CD4-positive, alpha-beta T cell treated with Interleukin-6 at 100 ng/mL for 8 hours (primary cell): ENCODE data around the gene FAM107B.
"Not testable (repeated sequence)": the region's sequence is repeated elsewhere in the genome, so short reads cannot be mapped to it uniquely, and the experiment has no call there.

ENCODE experiments used
- DNase-seq: peaks from one replicate; pipeline ENCODE4 v3.0.0-alpha.2; 2020; ENCODE audit warnings: mixed read lengths, low spot score

The FAM107B gene

DNA sequence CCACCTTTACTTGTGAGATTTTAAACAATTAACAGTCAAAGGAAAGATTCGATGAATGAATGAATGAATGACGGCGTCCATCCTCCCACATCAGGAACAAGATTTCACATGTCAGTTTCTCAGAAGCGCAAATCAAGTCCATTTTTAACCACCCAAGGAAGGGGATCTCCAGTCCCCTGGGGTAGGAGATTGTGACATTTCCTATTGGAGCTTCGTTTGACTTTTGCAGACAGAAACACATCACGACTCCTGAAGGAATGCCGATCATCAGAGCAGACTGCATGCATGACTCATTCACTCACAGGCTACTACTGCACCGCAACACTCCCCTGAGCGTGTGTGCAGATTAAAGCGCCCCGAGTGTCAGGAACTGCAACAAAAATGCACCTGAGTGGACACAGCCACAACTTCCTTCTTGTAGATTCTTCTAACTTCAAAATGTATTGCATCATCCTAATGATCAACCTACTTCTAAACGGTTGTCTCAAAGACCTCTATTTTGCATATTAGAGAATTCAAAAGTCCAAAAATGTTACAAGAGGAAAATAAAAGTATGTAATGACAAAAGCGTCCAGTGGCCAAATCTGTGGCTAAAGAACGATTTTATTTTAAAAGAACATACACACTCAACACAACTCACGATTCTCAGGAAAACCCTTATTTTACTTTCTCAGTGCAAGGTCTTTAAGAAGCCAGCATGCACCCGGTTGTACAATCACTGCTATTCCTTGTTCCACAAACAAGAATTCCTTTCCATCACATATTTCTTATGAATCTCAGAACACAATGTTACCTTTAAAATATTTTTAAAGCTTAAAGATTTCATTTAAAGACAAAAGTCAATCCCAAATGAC, 172.6 kb downstream of the FAM107B start:
- DNase-seq = peak; percentile 71

DNA sequence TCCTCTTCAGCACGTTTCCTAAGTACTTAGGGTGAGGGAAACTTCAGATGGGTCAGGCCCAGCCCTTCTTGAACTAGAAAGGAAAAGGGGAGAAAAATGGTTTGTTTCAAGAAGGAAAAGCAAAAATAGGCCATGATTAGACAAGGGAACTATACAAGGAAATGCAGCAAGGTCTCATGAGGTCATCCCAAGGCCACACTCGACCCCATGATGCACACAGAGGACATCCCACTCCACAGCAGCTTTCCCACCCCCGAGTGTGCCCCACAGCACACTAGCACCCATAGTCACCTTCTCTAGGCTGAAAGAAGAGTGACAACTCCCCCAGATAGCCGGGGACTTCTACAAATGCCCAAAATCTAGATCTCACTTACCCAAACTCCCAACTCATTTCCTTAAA, 173.4 kb downstream of the FAM107B start:
- no peak for DNase-seq

DNA sequence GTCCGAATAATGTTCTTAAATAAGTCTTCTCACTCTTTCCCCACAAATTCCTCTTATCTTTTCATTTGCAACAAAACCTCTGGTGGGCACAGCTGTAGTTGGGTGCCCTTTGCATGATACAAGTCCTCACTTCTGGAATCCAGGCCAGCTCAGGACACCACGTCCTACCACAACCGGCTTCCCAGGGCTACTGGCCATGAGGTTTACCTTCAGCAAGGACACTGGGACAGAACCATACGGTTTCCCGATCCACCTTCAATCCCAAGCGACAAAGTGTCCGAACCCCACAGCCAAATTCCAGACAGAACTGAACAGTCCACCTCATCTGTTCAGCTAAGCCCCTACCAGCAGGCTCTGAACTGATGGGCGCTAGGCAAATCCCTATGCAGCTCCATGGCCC, 174.6 kb downstream of the FAM107B start:
- no peak for DNase-seq

DNA sequence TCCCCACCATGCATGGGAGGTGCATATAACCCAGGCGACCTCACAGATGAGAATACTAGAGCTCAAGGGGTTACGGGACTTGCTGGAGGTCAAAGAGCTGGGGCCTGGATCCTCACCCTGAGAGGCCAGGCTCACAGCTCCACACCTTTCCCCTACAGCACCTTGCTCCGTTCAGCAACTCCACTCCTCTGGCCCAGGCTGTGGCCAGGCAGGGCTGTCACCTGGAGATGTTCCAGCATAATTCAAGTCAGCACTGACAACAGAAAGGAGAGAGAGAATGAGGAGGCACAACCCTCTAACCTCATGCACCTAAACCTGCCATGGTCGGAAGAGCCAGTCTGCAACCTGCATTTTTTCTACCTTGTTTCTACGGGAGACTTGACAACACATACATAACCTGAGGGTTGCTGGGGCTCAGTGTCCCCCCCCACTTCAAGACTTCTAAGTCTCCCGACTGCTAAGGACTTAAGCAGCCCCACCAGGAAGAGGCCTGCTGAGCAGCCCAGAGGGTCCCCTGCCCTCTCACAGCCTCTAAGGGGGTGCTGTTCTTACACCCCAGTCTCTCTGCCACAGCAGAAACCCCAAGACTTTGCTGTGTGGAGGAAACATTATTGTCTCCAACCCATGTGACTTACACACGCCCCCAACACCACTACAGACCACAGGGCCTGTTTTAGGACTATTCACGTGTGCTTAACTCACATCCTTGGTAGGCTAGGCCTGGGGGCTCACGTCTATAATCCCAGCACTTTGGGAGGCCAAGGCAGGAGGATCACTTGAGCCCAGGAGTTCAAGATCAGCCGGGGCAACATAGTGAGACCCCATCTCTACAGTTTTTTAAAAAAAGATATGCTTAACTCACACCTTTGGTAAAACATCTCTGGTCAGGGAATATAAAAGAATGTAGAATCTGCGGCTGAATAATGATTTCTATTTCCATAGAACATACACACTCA, 175.6 kb downstream of the FAM107B start:
- DNase-seq = no peak

DNA sequence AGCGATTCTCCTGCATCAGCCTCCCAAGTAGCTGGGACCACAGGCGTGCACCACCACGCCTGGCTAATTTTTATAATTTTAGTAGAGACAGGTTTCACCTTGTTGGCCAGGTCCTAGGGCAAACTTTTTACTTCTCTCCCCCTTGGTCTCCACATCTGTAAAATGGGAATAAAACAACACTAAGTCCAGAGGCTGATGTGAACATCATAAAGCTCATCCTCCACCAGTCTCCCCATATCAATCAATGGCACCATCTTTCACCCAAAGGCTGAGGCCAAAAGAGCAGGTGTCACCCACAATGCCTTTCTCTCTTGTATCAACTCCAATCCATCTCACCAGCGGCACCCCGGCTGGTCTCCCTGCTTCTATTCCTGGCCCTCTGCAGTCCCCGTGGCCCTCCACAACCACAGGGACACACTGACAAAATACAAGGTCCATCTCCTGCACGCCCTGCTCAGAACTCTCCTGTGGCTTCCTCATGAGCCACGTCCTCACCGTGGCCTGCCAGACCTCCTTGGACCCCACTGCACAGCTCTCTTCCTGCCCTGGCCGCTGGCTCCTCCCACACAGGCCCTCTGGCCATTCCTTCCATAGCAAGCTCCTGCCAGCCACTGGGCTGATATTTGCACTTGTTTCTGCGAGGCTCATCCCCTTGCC, 179.0 kb downstream of the FAM107B start:
- no peak for DNase-seq

DNA sequence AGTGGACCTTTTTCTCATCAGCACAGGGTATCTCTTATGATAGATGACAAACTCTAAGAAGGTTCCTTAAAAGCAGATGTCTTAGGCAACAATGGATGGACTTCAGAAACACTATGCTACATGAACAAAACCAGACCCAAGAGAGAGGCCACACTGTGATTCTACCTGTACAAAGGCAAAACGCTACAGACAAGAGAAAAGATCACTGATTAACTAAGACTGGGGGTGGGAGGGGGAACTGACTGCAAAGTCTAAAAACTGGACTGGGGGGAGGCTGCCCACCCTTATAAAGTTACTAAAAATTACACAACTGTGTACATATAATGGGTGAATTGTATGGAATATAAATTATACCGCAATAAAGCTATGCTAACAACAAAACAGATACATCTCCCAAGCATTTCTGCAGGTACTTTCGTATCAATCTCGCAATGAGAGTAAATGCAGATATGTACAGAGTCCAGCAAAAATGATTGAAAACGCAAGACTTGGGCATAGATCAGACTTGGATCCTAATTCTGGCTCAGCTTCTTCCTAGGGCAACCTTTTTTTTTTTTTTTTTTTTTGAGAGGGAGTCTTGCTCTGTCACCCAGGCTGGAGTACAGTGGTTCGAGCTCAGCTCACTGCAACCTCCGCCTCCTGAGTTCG, 179.7 kb downstream of the FAM107B start:
- no peak for DNase-seq

DNA sequence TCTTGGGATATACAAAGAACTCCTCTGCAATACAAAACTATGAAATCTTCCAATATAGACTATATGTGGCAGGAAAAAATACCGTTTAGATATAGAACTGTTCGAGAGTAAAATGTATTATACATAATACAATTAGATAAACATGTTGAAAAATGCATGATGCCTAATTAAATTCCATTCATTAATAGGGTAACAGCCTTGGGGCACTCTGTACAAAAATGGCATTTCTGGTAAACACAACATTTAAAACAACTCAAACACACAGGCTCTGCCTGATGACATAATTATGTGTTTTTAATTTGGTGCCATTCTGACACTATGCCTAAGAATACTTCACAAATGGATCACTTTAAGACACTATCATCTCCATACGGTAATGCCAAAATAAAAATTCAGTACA, 180.9 kb downstream of the FAM107B start:
- no peak for DNase-seq

DNA sequence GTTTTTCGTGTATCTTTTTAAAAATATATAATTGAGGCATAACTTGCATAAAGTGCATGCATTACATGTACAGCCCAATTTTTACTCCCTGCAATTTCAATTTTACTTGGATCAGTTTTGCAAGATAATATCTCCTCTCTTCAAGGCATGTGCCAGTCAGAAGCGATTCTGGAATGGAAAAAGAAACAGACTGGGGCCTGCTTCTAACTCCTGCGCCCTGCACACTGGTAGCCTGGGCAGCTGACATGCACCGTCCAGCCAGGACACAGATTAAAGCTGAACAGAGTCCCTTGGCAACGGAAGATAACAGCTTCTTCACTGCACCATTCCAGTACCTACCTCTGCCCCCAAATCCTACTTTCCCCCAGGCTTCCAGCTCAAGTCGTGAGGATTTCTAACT, 182.1 kb downstream of the FAM107B start:
- no peak for DNase-seq

DNA sequence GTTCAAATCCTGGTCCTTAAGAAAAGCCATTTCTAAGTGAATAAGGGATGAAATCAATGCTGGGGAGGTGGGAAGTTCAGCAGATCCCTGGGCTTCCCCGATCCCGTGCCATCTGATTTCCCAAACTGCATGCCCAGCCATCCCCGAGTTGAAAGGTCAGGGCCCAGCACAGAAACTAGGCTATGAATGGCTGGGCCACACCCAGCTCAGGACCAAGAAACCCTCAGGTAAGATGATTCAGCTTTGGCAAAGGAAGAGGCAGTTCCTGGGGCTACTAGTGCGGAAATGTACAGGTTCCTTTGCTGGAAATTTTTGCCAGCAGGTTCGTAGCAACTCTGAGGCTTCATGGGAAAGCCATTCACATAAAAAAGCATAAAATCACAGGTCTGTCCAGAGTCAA, 182.7 kb downstream of the FAM107B start:
- DNase-seq = no peak

DNA sequence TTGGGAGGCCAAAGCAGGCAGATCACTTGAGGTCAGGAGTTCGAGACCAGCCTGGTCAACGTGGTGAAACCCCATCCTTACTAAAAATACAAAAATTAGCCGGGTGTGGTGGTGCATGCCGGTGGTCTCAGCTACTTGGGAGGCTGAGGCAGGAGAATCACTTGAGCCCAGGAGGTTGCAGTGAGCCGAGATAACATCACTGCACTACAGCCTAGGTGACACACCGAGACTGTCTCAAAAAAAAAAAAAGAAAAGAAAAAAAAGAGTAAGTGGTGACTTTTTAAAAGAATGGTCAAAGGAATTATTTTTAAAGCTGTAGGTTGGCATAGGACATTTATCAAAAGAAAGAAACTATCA, 185.8 kb downstream of the FAM107B start:
- DNase-seq = not testable (repeated sequence)

DNA sequence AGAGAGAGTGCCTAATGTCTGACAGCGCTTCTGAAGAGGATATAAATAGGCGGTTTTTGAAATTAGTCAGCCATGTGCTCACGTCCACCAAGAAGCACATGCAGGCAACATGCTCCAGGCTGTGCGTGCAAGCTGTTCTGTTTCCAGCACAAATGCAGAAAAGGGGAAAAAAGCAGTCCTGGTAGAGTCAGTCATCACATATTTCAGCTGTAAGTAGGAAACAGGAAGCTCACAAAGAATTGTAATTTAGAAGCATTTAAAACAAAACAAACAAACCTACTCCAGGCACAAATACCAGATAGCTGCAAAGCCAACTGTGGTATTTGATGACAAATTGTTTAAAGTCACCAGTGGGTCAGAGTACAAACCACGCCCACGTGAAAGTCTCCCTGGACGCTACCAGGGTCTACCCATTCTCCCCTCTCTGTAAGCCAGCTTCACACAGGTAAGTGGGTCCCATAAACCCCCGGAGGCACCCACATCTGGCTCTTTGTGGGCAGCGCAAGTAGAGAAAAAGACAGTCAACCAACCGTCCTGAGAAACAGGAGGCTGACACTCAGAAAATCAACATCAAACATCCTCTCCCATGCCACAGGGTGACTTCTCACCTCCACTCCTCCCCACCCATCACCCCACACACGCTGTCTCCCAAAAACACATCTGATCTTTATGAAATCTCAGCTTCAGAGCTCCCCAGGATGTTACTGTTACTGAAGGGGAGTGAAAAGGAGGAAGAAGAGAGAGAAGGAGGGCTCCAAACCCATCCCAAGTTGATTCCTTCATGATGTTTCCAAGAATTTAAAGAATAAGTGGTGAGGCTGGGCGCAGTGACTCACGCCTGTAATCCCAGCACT, 186.4 kb downstream of the FAM107B start:
- peak; percentile 41 for DNase-seq

DNA sequence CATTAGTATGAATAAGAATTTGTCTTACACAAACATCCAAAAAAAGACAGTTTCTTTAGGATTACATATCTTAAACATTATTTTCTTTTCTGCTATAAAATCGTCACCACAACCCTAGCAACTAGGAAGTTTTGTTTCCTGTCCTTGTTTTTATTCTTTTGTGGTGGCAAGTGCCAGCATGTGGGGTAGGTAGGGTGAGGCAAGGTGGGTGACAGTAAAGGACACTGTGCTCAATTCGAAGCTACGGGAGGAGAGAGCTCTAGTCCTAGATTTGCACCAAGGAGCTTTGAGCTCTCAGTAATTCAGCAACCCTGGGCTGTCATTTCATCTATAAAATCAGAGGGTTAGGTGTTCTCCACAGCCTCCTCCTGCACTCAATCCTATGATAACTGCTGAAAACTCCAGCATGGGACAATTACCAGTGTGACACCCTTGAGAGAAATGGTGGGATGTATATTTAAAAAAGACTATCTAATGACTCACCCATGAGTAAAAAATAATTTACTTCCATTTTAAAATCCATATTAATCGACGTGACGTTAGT, 187.1 kb downstream of the FAM107B start:
- DNase-seq = peak; percentile 48

DNA sequence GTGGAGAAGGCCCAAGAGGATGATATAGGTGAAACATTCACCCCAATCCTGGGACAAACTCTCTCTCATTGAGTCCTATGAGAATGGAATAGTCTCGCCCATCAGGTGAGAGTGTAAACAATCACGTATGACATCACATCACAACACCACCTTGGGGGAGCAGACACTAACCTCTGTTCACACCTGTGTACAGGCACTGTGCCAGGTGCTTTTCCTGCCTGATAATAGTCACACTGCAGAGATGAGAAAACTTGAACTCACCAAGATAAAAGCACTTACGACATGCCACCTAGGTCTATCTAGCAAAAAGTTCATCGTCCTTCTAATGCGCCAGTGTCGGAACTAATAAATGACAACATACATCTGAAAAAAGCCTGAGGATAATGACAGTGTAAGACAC, 187.8 kb downstream of the FAM107B start:
- peak; percentile 81 for DNase-seq

DNA sequence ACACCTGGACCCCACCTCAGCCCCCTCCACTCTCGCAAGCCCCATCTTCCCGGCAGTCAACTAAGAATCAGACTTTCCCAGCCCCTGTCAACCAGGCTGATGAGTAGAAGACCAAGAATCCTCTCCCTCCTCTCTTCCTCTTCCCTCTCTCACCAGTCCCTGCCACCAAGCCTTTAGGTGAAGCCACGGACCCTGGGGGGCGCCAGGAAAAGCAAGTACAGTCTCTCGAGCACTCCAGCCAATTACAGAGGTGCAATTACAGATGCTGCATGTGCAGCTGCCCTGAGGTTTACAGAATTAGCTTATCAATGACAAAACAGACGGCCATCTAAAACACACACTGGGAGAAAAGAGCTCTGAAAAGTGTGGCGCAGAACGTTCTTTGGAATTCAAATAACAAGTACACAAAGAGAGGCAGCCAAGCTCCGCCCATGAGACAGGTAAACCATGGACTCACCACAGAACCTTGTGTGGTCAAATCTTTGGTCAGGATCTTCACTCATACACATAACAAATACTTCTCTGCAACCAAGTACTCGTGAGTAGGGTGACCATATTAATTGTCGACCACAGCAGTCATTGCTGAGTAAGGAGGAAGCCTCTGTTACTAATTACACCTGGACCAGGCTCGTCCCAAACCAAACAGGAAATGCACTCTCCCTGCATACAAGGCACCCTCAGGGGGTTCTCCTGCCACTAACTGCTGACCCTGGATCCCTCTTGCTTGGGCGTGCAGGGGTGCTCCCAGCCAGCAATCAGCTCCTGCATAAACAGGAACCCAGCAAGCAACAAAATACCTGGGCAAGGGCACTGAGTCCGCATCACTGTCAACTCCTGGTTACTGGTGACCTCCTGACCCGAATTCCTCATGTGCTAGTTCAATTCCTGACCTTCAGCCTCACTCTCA, 189.2 kb downstream of the FAM107B start:
- no peak for DNase-seq

DNA sequence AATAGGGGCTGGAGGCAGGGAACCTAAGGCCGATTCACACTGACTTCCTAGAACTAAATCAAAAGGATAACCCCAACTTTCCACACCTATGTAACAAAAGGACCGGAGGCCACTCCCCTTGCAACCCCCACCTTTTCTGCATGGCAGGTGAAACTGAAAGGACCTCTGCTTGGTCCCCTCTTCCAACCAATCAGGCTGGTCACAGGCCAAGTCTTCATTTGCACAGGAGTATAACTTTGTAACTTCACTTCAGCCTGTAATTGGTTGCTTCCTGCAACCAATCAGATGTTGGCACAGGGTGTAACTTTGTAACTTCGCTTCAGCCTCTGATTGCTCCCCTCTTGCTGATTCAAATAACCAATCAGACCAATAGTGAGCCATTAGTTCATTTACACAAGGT, 190.0 kb downstream of the FAM107B start:
- no peak for DNase-seq

DNA sequence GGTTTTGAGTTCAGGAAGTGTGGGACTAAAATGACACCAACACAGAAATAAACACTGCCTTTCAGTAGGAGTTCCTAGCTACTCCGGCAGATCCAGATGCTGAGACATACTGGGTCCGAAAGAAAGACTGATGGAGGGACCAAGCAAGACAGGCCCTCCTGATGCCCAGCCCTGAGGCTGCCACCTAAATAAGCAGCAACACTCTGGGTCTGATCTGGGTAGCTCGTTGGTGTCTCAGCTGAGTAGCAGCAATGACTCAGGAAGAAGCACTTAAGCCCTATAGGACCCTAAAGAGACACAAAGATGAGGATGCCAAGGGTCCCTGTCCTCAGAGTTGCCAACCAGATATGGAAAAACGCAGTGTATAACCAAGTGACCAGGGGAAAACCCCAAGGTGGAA, 190.7 kb downstream of the FAM107B start:
- no peak for DNase-seq

DNA sequence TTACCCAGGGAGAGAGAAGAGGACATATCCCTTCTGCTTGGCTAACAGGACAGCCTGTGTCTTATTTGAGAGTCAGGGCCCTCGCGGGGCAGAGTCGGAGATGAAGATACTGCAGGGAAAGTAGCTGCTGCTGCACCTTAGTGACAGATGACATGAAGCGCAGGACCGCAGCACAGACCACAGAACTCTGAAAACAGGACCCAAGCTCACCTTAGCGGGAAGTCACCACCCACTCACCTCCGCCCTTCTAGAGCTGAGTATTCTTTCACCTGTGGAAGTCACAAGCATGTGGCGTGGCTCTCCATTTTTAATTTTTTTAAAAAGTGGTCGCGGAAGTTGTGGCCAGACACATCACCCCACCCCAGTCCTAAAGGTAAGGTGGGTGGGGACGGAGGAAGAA, 191.4 kb downstream of the FAM107B start:
- DNase-seq = peak; percentile 90

DNA sequence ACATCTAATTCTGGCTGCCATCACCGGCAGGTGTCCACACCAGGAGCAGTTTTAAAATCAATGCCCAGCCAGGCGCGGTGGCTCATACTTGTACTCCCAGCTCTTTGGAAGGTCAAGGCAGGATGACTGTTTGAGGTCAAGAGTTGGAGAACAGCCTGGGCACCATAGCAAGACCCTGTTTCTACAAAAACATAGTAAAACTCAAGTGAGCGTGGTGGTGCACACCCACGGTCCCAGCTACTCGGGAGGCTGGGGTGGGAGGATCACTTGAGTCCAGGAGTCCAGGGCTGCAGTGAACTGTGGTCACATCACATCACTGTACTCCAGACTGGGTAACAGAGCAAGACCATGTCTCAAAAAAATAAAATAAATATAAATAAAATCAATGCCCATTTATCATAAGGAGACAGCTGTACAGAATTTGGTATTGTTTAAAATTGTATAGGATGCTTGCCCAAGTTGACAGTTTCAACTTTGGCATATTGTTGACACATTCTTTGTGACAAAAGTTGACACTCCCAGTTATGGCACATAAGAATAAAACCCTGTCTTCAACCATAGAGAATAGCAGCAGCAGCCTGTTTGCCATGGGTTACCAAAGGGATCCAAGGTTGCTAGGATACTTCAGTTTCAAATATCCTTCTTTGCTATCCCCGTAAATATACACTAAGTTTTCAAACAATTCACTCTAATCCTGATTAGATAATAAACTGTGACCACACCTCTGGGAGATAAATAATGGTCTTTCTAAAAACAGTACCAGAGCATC, 193.0 kb downstream of the FAM107B start:
- DNase-seq = no peak
